DOHH2 (cell line): ENCODE measurements around the gene TASL.

Experiments
- EZH2phosphoT487 ChIP-seq: fragments of 200-600 bp; sonication (generic); IDR thresholded peaks from 2 replicates; pipeline ENCODE4 v1.6.1; 2017; ENCODE audit warnings: borderline replicate concordance, mild to moderate bottlenecking, antibody characterized with exemption, low read length, moderate library complexity, mixed read lengths
- TF ChIP-seq, protein P1 (sequence below): fragments of 200-600 bp; sonication (generic); IDR thresholded peaks from one replicate; pipeline ENCODE4 v1.5.1; 2014; ENCODE audit warnings: antibody characterized with exemption, mild to moderate bottlenecking, low read depth, low read length; ENCODE audit not compliant: poor library complexity, severe bottlenecking

GRCh38 chrX:30572678-30573077 lies 4.9 kb downstream of the TASL start:
- TF ChIP-seq, protein P1, sequence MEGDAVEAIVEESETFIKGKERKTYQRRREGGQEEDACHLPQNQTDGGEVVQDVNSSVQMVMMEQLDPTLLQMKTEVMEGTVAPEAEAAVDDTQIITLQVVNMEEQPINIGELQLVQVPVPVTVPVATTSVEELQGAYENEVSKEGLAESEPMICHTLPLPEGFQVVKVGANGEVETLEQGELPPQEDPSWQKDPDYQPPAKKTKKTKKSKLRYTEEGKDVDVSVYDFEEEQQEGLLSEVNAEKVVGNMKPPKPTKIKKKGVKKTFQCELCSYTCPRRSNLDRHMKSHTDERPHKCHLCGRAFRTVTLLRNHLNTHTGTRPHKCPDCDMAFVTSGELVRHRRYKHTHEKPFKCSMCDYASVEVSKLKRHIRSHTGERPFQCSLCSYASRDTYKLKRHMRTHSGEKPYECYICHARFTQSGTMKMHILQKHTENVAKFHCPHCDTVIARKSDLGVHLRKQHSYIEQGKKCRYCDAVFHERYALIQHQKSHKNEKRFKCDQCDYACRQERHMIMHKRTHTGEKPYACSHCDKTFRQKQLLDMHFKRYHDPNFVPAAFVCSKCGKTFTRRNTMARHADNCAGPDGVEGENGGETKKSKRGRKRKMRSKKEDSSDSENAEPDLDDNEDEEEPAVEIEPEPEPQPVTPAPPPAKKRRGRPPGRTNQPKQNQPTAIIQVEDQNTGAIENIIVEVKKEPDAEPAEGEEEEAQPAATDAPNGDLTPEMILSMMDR: no peak
- TF ChIP-seq EZH2phosphoT487: no peak
